ENCODE data around the gene SRR. TPM values are rescaled to one million over a fixed set of nuclear protein-coding genes. Genes with fewer than 3 reads are reported as not detected.
"Not testable (repeated sequence)": the region's sequence is repeated elsewhere in the genome, so short reads cannot be mapped to it uniquely, and the experiment has no call there.

SRR gene
- total and polyA plus RNA-seq, 2 donors (not counting 3 experiments of a cell fraction or from before 2014, with no cell fraction given), result 13.7 to 20.1 TPM

GRCh38 chr17:2312736-2313135, 9.0 kb downstream of the SRR start:
- H3K36me3 ChIP-seq (ENCODE audit: control insufficient read depth in 2 of 2, extremely low read depth in 1 of 2, insufficient read depth in 2 of 2, low read length in 2 of 2), result no peaks in the 10 kb centered on the region
- TF ChIP-seq MAX (IDR thresholded peaks at IDR 0.05; ENCODE audit: insufficient read depth, insufficient read length) (no peak), EZH2 (IDR thresholded peaks at IDR 0.05; ENCODE audit: borderline replicate concordance, low read depth, low read length, severe bottlenecking) (no peak), GATA2 (IDR thresholded peaks at IDR 0.05; ENCODE audit: insufficient read depth, insufficient read length, low read depth, low read length) (no peak), CTCF (IDR thresholded peaks at IDR 0.05; ENCODE audit: extremely low read depth in 1 of 2, insufficient read depth in 1 of 2, low read depth in 1 of 2, low read length in 2 of 2) (no peak), FOS (IDR thresholded peaks at IDR 0.05; ENCODE audit: borderline replicate concordance, insufficient read depth, low read length) (no peak), POLR2A (IDR thresholded peaks at IDR 0.05; ENCODE audit: low read depth, low read length) (no peak), JUN (IDR thresholded peaks at IDR 0.05; ENCODE audit: borderline replicate concordance, insufficient read depth, insufficient read length, low read depth) (no peak), POLR2AphosphoS5 (IDR thresholded peaks at IDR 0.05; ENCODE audit: insufficient read depth, low read depth, low read length) (no peak), MYC (IDR thresholded peaks at IDR 0.05; ENCODE audit: low read depth, low read length) (no peak)
- no TSS peak for BruUV-seq (replicated peaks)
- no peaks in the 10 kb centered on the region for H3K27me3 ChIP-seq (ENCODE audit: control insufficient read depth in 2 of 2, insufficient read depth in 2 of 2, low read length in 2 of 2)
- H2AFZ ChIP-seq (ENCODE audit: low read depth, low read length), result no peak overlapping the region
- no peak overlapping the region for H3K27ac ChIP-seq (ENCODE audit: insufficient read depth, low read depth, low read length)
- DNase-seq (ENCODE audit: low read depth, low spot score) (peak; percentile 65), FAIRE-seq (peak; percentile 4)
- no peaks in the 10 kb centered on the region for H3K4me1 ChIP-seq (ENCODE audit: control insufficient read depth, extremely low read depth, insufficient read depth, low read length)
- H3K9me3 ChIP-seq (replicated peaks; ENCODE audit: control insufficient read depth, insufficient read depth, low read length), result no peaks in the 10 kb centered on the region
- no peak overlapping the region for H3K9ac ChIP-seq (replicated peaks; ENCODE audit: extremely low read depth, insufficient read depth, low read length)
- H3K79me2 ChIP-seq (ENCODE audit: control insufficient read depth, insufficient read depth, low read length), result no peaks in the 10 kb centered on the region
- no peak overlapping the region for H3K4me2 ChIP-seq (ENCODE audit: insufficient read depth, low read length)
- dilution Hi-C loops (cut with MboI; ENCODE audit: extremely low pct_ligation_motif_present, low sequenced_read_pairs) (no loop called here), intact Hi-C loops (cut with micrococcal nuclease) (no loop called here)
- no peak overlapping the region for H3K4me3 ChIP-seq (replicated peaks in 1 of 3; ENCODE audit: insufficient read depth in 1 of 3, low read depth in 1 of 3, low read length in 3 of 3)
- H4K20me1 ChIP-seq (replicated peaks; ENCODE audit: control insufficient read depth, extremely low read depth, insufficient read depth, low read length), result no peaks in the 10 kb centered on the region
- CTCF ChIA-PET, result no interaction called here
- POLR2A ChIA-PET, result no interaction called here
- H3K9me1 ChIP-seq (replicated peaks; ENCODE audit: control insufficient read depth, extremely low read depth, insufficient read depth, low read length), result no peaks in the 10 kb centered on the region

GRCh38 chr17:2316916-2317205, 13.1 kb downstream of the SRR start:
- intact Hi-C loops (cut with micrococcal nuclease); DNase-seq (ENCODE audit: low read depth, low spot score); H3K4me2 ChIP-seq (ENCODE audit: insufficient read depth, low read length); H2AFZ ChIP-seq (ENCODE audit: low read depth, low read length); BruUV-seq (replicated peaks); H3K9ac ChIP-seq (replicated peaks; ENCODE audit: extremely low read depth, insufficient read depth, low read length); CTCF ChIA-PET; H3K9me3 ChIP-seq (replicated peaks; ENCODE audit: control insufficient read depth, insufficient read depth, low read length); H3K27me3 ChIP-seq (ENCODE audit: control insufficient read depth in 2 of 2, insufficient read depth in 2 of 2, low read length in 2 of 2); dilution Hi-C loops (cut with MboI; ENCODE audit: extremely low pct_ligation_motif_present, low sequenced_read_pairs); POLR2A ChIA-PET; H3K9me1 ChIP-seq (replicated peaks; ENCODE audit: control insufficient read depth, extremely low read depth, insufficient read depth, low read length); H3K4me3 ChIP-seq (replicated peaks in 1 of 3; ENCODE audit: insufficient read depth in 1 of 3, low read depth in 1 of 3, low read length in 3 of 3); H3K4me1 ChIP-seq (ENCODE audit: control insufficient read depth, extremely low read depth, insufficient read depth, low read length); H3K79me2 ChIP-seq (ENCODE audit: control insufficient read depth, insufficient read depth, low read length); H4K20me1 ChIP-seq (replicated peaks; ENCODE audit: control insufficient read depth, extremely low read depth, insufficient read depth, low read length); FAIRE-seq; H3K36me3 ChIP-seq (ENCODE audit: control insufficient read depth in 2 of 2, extremely low read depth in 1 of 2, insufficient read depth in 2 of 2, low read length in 2 of 2); H3K27ac ChIP-seq (ENCODE audit: insufficient read depth, low read depth, low read length): not testable (repeated sequence)

Measured in endothelial cell of umbilical vein (primary cell).